Esophagus muscularis mucosa (tissue), 3 donors: ENCODE data around the gene GTF2IRD1.
A peak's percentile ranks its signal among the peaks of the same experiment; 100 is the strongest.

Source experiments
- POLR2A ChIP-seq: fragments of 450-650 bp; IDR thresholded peaks from one replicate; pipeline ENCODE4 v1.6.1; 2017; ENCODE audit warnings: antibody characterized with exemption, moderate library complexity, mild to moderate bottlenecking, low read depth
- POLR2AphosphoS5 ChIP-seq, 2 donors: sonication (generic); formaldehyde crosslinking; IDR thresholded peaks; one replicate each; pipeline ENCODE4 v1.6.1; 2017; ENCODE audit warnings: antibody characterized with exemption in 2 of 2
- TF ChIP-seq, protein P1 (sequence below), 3 experiments: fragments of 200-600 bp in 2 of 3; fragments of 450-650 bp in 1 of 3; sonication (generic) in 2 of 3; IDR thresholded peaks; one replicate each; pipeline ENCODE4 v1.5.1; 2017 to 2019; ENCODE audit warnings: antibody characterized with exemption in 3 of 3, mild to moderate bottlenecking in 2 of 3, moderate library complexity in 1 of 3

DNA sequence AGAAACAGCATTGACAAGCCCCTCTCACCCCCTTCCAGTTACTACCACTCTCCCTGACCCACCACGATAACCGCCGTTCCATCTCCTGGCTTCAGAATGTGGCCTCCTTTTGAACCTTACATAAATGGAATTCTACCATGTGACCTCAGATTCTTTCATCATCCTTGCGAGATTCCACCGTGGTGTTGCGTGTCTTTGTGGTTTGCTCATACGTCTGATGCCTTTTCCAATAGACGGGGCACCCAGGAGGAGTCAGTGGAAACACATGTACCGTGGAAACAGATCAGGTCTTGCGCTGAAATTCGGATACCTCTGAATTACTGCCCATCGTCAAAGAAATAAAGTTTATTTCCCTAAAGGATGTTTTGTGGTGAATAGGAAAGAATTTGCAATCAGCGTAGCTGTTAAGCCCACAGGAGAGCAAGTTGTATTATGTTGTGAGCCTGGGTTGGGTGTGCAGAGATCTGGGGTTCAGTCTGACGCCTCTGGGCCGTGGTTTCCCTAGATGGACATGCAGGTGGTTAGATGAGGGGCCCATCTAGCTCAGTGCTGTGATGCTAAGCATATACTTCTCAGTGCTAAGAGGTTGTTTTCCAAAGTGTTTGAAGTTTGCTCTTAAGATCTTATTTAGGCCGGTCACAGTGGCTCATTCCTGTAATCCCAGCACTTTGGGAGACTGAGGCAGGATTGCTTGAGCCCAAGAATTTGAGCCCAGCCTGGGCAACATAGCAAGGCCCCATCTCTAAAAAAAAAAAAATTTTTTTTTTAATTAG lies 29.1 kb downstream of the GTF2IRD1 start:
- TF ChIP-seq, protein P1, sequence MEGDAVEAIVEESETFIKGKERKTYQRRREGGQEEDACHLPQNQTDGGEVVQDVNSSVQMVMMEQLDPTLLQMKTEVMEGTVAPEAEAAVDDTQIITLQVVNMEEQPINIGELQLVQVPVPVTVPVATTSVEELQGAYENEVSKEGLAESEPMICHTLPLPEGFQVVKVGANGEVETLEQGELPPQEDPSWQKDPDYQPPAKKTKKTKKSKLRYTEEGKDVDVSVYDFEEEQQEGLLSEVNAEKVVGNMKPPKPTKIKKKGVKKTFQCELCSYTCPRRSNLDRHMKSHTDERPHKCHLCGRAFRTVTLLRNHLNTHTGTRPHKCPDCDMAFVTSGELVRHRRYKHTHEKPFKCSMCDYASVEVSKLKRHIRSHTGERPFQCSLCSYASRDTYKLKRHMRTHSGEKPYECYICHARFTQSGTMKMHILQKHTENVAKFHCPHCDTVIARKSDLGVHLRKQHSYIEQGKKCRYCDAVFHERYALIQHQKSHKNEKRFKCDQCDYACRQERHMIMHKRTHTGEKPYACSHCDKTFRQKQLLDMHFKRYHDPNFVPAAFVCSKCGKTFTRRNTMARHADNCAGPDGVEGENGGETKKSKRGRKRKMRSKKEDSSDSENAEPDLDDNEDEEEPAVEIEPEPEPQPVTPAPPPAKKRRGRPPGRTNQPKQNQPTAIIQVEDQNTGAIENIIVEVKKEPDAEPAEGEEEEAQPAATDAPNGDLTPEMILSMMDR (IDR thresholded peaks at IDR 0.05): no peak
- no peak for TF ChIP-seq POLR2A
- peak; percentile 84 to 88 for TF ChIP-seq POLR2AphosphoS5 (IDR thresholded peaks at IDR 0.05)
